ENCODE data around the gene TMCO4. TPM values are rescaled to one million over a fixed set of nuclear protein-coding genes. Genes with fewer than 3 reads are reported as not detected.

Gene TMCO4
- total RNA-seq, 4 donors from 2014 or later: 16.1 to 36.2 (median 26.9) TPM

GRCh38 chr1:19756480-19756879 lies 43.2 kb downstream of the TMCO4 start:
- Histone ChIP-seq H3K9me3 (no peaks in the 10 kb centered on the region), H3K4me3 (no peak overlapping the region), H3K27ac (no peak overlapping the region), H3K27me3 (no peaks in the 10 kb centered on the region), H3K36me3 (peaks cover 0 to 8% (median 0%) of the 10 kb centered on the region in 4 donors), H3K4me1 (no peaks in the 10 kb centered on the region)
- 70 to 71% methylated on average over 5 of the region's 5 CpGs for WGBS, 2 donors (ENCODE audit: low coverage in 1 of 2)
- in situ Hi-C loops (cut with MboI; ENCODE audit: low pct_ligation_motif_present in 1 of 4, low pct_unique_long_range_greater_than_20kb in 1 of 4, low sequenced_read_pairs in 3 of 4) (no loop called here), intact Hi-C loops (cut with DNase I; ENCODE audit: low total_unique reads) (no loop called here)
- TF ChIP-seq POLR2A (IDR thresholded peaks at IDR 0.05): no peak
- no peak for TF ChIP-seq EP300 (IDR thresholded peaks at IDR 0.05; ENCODE audit: low read depth)
- TF ChIP-seq CTCF (IDR thresholded peaks at IDR 0.05): no peak
- TF ChIP-seq POLR2AphosphoS5 (IDR thresholded peaks at IDR 0.05): no peak
- no peak for DNase-seq

- WGBS, 2 donors (ENCODE audit: low coverage in 1 of 2): 50 to 51% methylated on average over 4 to 10 of the region's 10 CpGs
- TF ChIP-seq POLR2A (IDR thresholded peaks at IDR 0.05) (no peak), EP300 (IDR thresholded peaks at IDR 0.05; ENCODE audit: low read depth) (no peak), POLR2AphosphoS5 (IDR thresholded peaks at IDR 0.05) (no peak), CTCF (IDR thresholded peaks at IDR 0.05) (no peak)
These were observed 45.2 kb downstream of the TMCO4 start for GRCh38 chr1:19754482-19754881.

GRCh38 chr1:19752083-19752696 lies 47.5 kb downstream of the TMCO4 start:
- H3K27ac ChIP-seq: no peak overlapping the region
- intact Hi-C loops (cut with DNase I; ENCODE audit: low total_unique reads): no loop called here
- H3K9me3 ChIP-seq: no peaks in the 10 kb centered on the region

More at GRCh38 chr1:19754482-19754881, 45.2 kb downstream of the TMCO4 start:
- no peaks in the 10 kb centered on the region for H3K9me3 ChIP-seq
- H3K36me3 ChIP-seq: peaks cover 0 to 8% (median 2%) of the 10 kb centered on the region in 4 donors
- intact Hi-C loops (cut with DNase I; ENCODE audit: low total_unique reads): no loop called here
- no peak for DNase-seq
- in situ Hi-C loops (cut with MboI; ENCODE audit: low pct_ligation_motif_present in 1 of 4, low pct_unique_long_range_greater_than_20kb in 1 of 4, low sequenced_read_pairs in 3 of 4): no loop called here
- H3K27me3 ChIP-seq: no peaks in the 10 kb centered on the region
- peak overlapping the region in 2 of 4 donors; percentile 21 to 53 for H3K27ac ChIP-seq
- H3K4me3 ChIP-seq: no peak overlapping the region
- no peaks in the 10 kb centered on the region for H3K4me1 ChIP-seq

GRCh38 chr1:19750882-19751276 lies 48.8 kb downstream of the TMCO4 start:
- H3K27ac ChIP-seq: no peak overlapping the region
- no peaks in the 10 kb centered on the region for H3K4me1 ChIP-seq
- H3K36me3 ChIP-seq: peaks cover 0 to 14% (median 4%) of the 10 kb centered on the region in 4 donors
- no peaks in the 10 kb centered on the region for H3K9me3 ChIP-seq
- no peak overlapping the region for H3K4me3 ChIP-seq
- DNase-seq: no peak
- intact Hi-C loops (cut with DNase I; ENCODE audit: low total_unique reads): no loop called here
- H3K27me3 ChIP-seq: no peaks in the 10 kb centered on the region
- in situ Hi-C loops (cut with MboI; ENCODE audit: low pct_ligation_motif_present in 1 of 4, low pct_unique_long_range_greater_than_20kb in 1 of 4, low sequenced_read_pairs in 3 of 4): no loop called here
- WGBS, 2 donors (ENCODE audit: low coverage in 1 of 2): 97% methylated on average over 3 of the region's 3 CpGs; no CpG with 5 or more reads in 1 of the 2 donors
- TF ChIP-seq POLR2AphosphoS5 (IDR thresholded peaks at IDR 0.05): no peak
- TF ChIP-seq POLR2A (IDR thresholded peaks at IDR 0.05): no peak
- TF ChIP-seq CTCF (IDR thresholded peaks at IDR 0.05): no peak
- TF ChIP-seq EP300 (IDR thresholded peaks at IDR 0.05; ENCODE audit: low read depth): no peak

More at GRCh38 chr1:19752083-19752696, 47.5 kb downstream of the TMCO4 start:
- H3K27me3 ChIP-seq: no peaks in the 10 kb centered on the region
- no peaks in the 10 kb centered on the region for H3K4me1 ChIP-seq
- 76 to 84% methylated on average over 7 to 9 of the region's 9 CpGs for WGBS, 2 donors (ENCODE audit: low coverage in 1 of 2)
- TF ChIP-seq CTCF (IDR thresholded peaks at IDR 0.05): no peak
- TF ChIP-seq POLR2AphosphoS5 (IDR thresholded peaks at IDR 0.05): no peak
- no peak for TF ChIP-seq POLR2A (IDR thresholded peaks at IDR 0.05)
- no peak for TF ChIP-seq EP300 (IDR thresholded peaks at IDR 0.05; ENCODE audit: low read depth)
- no peak overlapping the region for H3K4me3 ChIP-seq
- in situ Hi-C loops (cut with MboI; ENCODE audit: low pct_ligation_motif_present in 1 of 4, low pct_unique_long_range_greater_than_20kb in 1 of 4, low sequenced_read_pairs in 3 of 4): no loop called here
- DNase-seq: no peak
- peaks cover 0 to 8% (median 2%) of the 10 kb centered on the region in 4 donors for H3K36me3 ChIP-seq

All from transverse colon (tissue), 4 donors.